ENCODE data around the gene MRM1. TPM values are rescaled to one million over a fixed set of nuclear protein-coding genes. Genes with fewer than 3 reads are reported as not detected.

The MRM1 gene
- total RNA-seq, 1 experiment from 2014 or later: 12.2 TPM

DNA sequence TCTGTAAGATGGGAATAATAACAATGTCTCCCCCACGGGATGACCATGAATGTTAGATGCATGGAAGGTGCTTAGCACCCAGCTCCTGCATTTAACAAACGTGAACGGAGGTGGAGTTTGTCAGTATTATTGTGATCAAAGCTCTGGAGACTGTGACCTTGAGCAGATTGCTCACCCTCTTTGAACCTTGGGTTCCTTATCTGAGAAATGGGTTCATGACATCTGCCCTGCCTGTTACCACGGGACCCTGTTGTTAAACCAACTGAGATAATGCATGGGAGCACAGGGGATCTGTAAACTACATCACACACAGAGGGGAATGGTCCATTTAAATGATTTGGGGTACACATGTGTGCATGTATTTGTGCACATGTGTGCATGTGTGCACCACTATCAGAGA lies 29.6 kb downstream of the MRM1 start:
- no peak for DNase-seq (ENCODE audit: low spot score)

DNA sequence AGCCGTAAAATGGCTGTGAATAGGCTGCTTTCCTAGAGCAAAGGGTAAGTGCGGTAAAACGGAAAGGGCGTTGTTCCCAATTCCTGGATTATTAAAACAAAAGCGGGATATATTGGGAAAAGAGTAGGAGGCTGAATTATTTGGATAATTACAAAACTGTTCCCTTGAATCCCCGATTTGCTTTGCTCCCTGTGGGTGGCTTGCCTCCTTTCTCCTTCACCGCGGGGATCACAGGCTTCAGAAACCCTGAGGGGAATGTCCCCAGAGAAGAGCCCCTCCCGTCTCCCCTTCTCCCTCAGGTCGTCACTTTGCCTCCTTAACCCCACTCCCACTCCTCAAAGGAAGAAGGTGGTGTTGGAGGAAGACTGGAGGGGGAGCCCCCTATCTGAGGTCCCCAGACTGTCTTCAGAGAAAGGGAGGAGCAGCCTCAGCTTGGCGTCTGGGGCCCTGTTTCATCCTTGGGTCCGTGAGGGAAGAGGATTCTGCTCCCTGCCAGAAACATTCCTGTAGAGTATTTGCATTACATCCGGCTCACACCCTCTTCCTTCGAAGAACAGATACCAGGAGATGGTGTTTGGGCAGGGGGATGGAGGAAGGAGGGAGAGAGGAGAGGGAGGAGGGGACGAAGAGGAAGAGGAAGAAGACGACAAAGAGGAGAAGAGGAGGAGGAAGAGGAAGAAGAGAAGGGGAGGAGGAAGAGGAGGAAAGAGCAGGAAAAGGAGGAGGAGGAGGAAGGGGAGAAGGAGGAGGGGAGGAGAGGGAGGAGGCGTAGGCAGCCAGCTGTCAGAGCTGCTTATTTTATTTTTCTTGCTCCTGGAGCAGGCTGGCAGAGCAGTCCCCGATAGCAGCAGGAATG lies 31.8 kb downstream of the MRM1 start:
- no peak for DNase-seq (ENCODE audit: low spot score)

- no peak for DNase-seq (ENCODE audit: low spot score)
Observed at GRCh38 chr17:36640346-36640745, 39.0 kb downstream of the MRM1 start.

GRCh38 chr17:36640836-36641235 lies 39.5 kb downstream of the MRM1 start:
- no peak for DNase-seq (ENCODE audit: low spot score)

DNA sequence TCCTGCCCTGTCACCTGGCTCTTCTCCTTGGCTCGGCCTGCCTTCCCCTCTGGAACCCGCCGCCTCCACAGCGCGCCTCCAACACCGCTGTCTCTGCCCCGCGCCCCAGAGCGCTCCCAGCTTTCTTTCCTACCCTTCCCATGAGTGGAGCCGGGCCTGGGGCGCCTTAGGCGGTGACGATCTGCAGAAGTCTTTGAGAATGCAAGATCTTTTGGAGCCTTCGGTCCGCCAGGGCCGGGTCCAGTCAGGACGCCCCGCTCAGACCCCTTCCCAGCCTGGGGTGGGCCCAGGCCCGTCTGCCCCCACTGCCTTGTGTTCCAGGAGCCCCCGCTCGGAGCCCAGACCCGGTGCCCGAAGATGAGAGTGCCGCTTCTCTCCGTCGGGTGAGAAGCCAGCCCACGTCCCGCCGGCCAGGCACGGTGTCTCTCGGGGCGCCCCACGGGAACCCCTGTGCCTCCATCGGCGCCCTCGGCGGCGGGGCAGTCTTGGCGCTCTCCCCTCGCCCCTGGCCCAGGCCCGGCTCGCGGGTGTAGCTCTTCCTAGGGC lies 40.0 kb downstream of the MRM1 start:
- no peak for DNase-seq (ENCODE audit: low spot score)

GRCh38 chr17:36641877-36642845 lies 40.8 kb downstream of the MRM1 start:
- no peak for DNase-seq (ENCODE audit: low spot score)

DNA sequence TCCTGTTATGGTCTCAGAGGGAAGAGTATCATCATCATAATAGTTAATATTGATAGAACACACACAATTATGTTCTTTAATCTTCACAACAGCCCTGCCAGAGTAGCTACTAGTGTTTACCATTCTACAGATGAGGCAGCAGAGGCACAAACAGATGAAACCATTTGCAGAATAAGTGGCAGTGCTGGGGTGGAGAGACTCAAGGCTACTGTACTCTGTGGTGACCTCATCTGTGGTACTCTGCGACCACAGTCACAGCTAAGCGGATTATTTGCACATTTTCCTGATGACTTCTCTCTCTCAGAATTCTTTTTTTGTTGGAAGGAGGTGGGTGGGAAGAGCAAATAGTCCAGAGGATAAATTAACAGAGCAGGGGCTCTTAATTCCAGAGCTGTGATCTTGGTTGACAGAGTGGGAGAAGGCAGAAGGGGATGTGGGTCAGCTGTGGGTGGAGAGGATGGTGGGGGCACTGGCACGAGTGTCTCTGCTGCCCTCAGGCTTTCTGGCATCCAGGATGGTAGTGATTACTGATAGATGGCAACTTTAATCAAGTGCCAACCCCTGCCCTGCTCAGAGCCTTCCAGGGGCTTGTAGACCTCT lies 41.8 kb downstream of the MRM1 start:
- DNase-seq (ENCODE audit: low spot score): no peak

GRCh38 chr17:36645422-36645821 lies 44.0 kb downstream of the MRM1 start:
- no peak for DNase-seq (ENCODE audit: low spot score)

DNA sequence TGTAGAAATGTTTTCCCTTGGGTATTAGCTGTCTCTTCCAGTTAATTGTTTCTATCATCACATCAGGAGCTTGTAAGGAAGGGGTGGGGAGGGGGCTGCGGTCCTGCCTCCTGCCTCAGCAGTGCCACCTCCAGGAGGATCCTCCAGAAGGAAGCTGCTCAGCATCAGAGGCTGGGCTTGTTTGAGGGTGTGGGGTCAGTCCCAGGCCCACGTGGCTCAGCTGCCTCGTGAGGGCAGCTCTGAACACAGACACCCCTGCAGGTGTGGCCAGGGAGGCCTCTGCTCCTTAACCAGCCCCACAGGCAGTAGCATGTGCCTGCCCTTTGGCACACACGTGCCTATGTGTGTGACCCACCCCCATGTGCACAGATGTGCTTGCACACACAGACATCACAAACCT lies 46.3 kb downstream of the MRM1 start:
- no peak for DNase-seq (ENCODE audit: low spot score)

- no peak for DNase-seq (ENCODE audit: low spot score)
Observed at GRCh38 chr17:36650096-36650775, 48.9 kb downstream of the MRM1 start.

- DNase-seq (ENCODE audit: low spot score): no peak
Observed at GRCh38 chr17:36653374-36653773, 52.0 kb downstream of the MRM1 start.

DNA sequence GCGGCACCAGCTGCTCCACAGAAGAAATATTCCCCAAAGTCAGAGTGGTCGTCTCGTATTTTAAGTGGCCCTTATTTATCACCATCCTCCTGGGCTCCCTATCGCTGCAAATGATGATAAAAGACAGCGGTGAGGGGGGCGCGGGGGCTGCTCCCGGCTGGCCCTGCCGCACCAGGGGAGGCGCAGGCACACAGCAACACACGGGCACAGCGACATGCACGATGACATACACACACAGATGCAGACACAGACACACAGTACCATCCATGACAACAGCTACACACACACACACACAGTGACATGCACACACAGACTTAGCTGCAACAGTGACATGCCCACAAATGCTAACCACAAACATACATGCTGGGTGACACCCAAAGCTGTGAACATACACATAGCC lies 52.5 kb downstream of the MRM1 start:
- no peak for DNase-seq (ENCODE audit: low spot score)

GRCh38 chr17:36655726-36656125 lies 54.3 kb downstream of the MRM1 start:
- DNase-seq (ENCODE audit: low spot score): no peak

DNA sequence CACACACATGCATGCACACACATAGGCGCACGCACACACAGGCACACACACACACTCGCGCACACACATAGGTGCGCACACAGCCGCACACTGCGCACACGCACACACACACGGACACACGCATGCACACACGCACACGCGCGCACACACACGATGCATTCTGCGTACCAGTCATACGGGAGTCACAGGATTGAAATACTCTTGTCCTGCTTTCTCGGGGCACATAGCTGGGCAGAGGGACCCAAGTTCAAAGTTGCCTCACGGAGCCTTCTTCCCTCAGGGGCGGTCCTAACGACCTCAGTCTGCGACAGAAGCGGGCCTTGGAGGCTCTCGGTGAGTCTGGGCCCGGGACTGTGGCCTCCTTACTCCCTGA lies 56.0 kb downstream of the MRM1 start:
- DNase-seq (ENCODE audit: low spot score): no peak

DNA sequence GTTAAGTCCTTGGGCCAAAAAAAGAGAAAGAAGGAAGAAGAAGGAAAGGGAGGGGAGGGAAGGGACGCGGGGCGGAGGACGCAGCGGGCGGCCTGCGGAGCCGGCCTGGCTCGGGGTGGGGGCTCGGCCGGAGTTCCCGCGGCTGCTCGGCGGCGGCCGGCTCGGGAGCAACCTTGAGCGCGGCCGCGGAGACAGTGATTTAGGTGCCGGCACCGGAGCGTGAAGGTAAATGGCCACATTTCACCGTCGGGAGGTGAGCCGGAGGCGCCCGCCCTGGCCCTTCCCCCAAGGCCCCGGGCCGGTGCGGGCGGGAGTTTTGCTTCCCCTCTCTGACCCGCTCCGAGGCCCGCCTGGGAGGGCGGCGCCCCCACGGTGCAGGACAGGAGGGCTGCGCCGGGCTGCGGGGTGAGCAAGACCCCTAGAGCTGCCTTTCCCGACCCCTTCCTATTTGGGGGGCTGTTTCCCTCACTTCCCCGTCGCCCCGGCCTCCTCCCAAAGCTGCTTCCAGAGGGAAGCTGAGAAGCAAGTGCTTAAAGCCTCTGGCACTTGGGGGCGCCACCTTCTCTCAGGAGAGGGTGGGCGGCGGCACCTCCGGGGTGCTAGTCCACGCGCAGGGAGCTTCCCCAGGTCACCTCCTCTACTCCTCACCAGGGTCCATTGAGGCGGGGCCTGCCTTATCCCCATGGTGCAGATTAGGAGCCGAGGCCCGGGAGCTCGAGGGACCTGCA lies 56.5 kb downstream of the MRM1 start:
- no peak for DNase-seq (ENCODE audit: low spot score)

Other genes with a start within 250 kb of the MRM1 start
- gene TBC1D3H, start 213.1 kb upstream of the MRM1 start, total RNA-seq (2014; rRNA removed; shearing (Covaris generic)): not detected in 2 replicates
- 47.7 and 89.6 TPM in 2 replicates for gene ZNHIT3, start 114.9 kb upstream of the MRM1 start, total RNA-seq (2014; rRNA removed; shearing (Covaris generic))
- gene MYO19, start 66.7 kb upstream of the MRM1 start, total RNA-seq (2014; rRNA removed; shearing (Covaris generic)): 64.8 and 67.8 TPM in 2 replicates
- 11.3 and 14.6 TPM in 2 replicates for gene PIGW, start 66.6 kb upstream of the MRM1 start, total RNA-seq (2014; rRNA removed; shearing (Covaris generic))
- gene GGNBP2, start 56.7 kb upstream of the MRM1 start, total RNA-seq (2014; rRNA removed; shearing (Covaris generic)): 56.4 and 83.3 TPM in 2 replicates
- 15.4 and 22.7 TPM in 2 replicates for gene DHRS11, start 9.7 kb upstream of the MRM1 start, total RNA-seq (2014; rRNA removed; shearing (Covaris generic))